ENCODE results near the gene PLXNB2.

Gene PLXNB2

GRCh38 chr22:50253046-50253915 lies 54.2 kb downstream of the PLXNB2 start:
- no peak overlapping the region for H3K4me3 ChIP-seq (ENCODE audit: low read depth, low read length)
- no peak overlapping the region for H3K27ac ChIP-seq (ENCODE audit: extremely low read depth, low read depth, low read length)
- peaks cover 9% of the 10 kb centered on the region for H3K4me1 ChIP-seq (ENCODE audit: control insufficient read depth, insufficient read depth, low read length)
- H3K36me3 ChIP-seq (ENCODE audit: control insufficient read depth in 2 of 2, insufficient read depth in 1 of 2, low read length in 2 of 2): peaks cover 0 to 80% of the 10 kb centered on the region in 2 experiments; a peak in 1 of 3 replicates
- CTCF ChIA-PET: interaction anchor here (0.5 to 2.6 kb wide), 15 partner anchors 11 to 309 kb away, joined by 3 to 17 read pairs (median 4); partner anchors contain the start of genes PLXNB2, SCO2 and SYCE3
- no peaks in the 10 kb centered on the region for H3K9me3 ChIP-seq (ENCODE audit: control insufficient read depth, insufficient read depth, low read depth, low read length)
- no peak for TF ChIP-seq ZNF146 (tag by site-specific recombination; IDR thresholded peaks at IDR 0.05)
- no peak for TF ChIP-seq ZSCAN16 (tag by site-specific recombination; IDR thresholded peaks at IDR 0.05)
- no peak for TF ChIP-seq ZNF837 (tag by site-specific recombination; IDR thresholded peaks at IDR 0.05)
- TF ChIP-seq ZFP69B (tag by site-specific recombination; IDR thresholded peaks at IDR 0.05): no peak
- TF ChIP-seq ZNF785 (tag by site-specific recombination; IDR thresholded peaks at IDR 0.05): no peak
- peak; percentile 79 for TF ChIP-seq BCL11B (tag by site-specific recombination; IDR thresholded peaks at IDR 0.05; ENCODE audit: low read depth)
- TF ChIP-seq ZBTB21 (tag by site-specific recombination; IDR thresholded peaks at IDR 0.05): no peak
- TF ChIP-seq ZNF548 (tag by site-specific recombination; IDR thresholded peaks at IDR 0.05): no peak
- TF ChIP-seq SP3 (tag by site-specific recombination; IDR thresholded peaks at IDR 0.05): no peak
- no peak for TF ChIP-seq ZNF169 (tag by site-specific recombination; IDR thresholded peaks at IDR 0.05)
- TF ChIP-seq GLIS1 (tag by site-specific recombination; IDR thresholded peaks at IDR 0.05): no peak
- TF ChIP-seq ZNF112 (tag by site-specific recombination; IDR thresholded peaks at IDR 0.05): no peak
- TF ChIP-seq BCL11A (tag by site-specific recombination; IDR thresholded peaks at IDR 0.05; ENCODE audit: low read depth): peak; percentile 60
- POLR2A ChIA-PET: interaction anchor here (0.6 to 1.9 kb wide), 4 partner anchors 10 to 72 kb away, joined by 3 to 7 read pairs (median 6); no protein-coding TSS in a partner anchor

- Histone ChIP-seq H3K9me3 (ENCODE audit: control insufficient read depth, insufficient read depth, low read depth, low read length) (no peaks in the 10 kb centered on the region), H3K4me3 (ENCODE audit: low read depth, low read length) (no peak overlapping the region), H3K4me1 (ENCODE audit: control insufficient read depth, insufficient read depth, low read length) (peaks cover 9% of the 10 kb centered on the region), H3K27ac (ENCODE audit: extremely low read depth, low read depth, low read length) (no peak overlapping the region), H3K36me3 (ENCODE audit: control insufficient read depth in 2 of 2, insufficient read depth in 1 of 2, low read length in 2 of 2) (peaks cover under 1 to 80% of the 10 kb centered on the region in 2 experiments; a peak in 2 of 3 replicates)
- CTCF ChIA-PET: interaction anchor here (0.6 to 2.6 kb wide), 21 partner anchors 9 to 310 kb away, joined by 3 to 24 read pairs (median 5); partner anchors contain the start of genes MAPK12, PLXNB2, SCO2 and SYCE3
- POLR2A ChIA-PET: interaction anchor here (0.6 to 1.9 kb wide), 5 partner anchors 9 to 73 kb away, joined by 3 to 8 read pairs (median 7); no protein-coding TSS in a partner anchor
- TF ChIP-seq ZNF785 (tag by site-specific recombination; IDR thresholded peaks at IDR 0.05) (no peak), ZFP41 (tag by site-specific recombination; IDR thresholded peaks at IDR 0.05; ENCODE audit: borderline replicate concordance) (no peak), ZNF544 (tag by site-specific recombination; IDR thresholded peaks at IDR 0.05) (no peak), PRDM10 (tag by site-specific recombination; IDR thresholded peaks at IDR 0.05) (peak; percentile 99), KLF8 (tag by site-specific recombination; IDR thresholded peaks at IDR 0.05) (peak; percentile 48; the same call in 1 of the 2 replicates), HIC1 (tag by site-specific recombination; IDR thresholded peaks at IDR 0.05) (peak; percentile 66), ZBTB20 (tag by site-specific recombination; IDR thresholded peaks at IDR 0.05) (peak; percentile 29; the same call in 1 of the 2 replicates), SETDB1 (IDR thresholded peaks at IDR 0.05; ENCODE audit: insufficient read length, low read length) (no peak), ZNF157 (tag by site-specific recombination; IDR thresholded peaks at IDR 0.05) (no peak), EGR2 (tag by site-specific recombination; IDR thresholded peaks at IDR 0.05; ENCODE audit: low read depth) (no peak), ZBTB17 (tag by site-specific recombination; IDR thresholded peaks at IDR 0.05) (peak; percentile 64), ZNF585B (tag by site-specific recombination; IDR thresholded peaks at IDR 0.05) (no peak), PATZ1 (tag by site-specific recombination; IDR thresholded peaks at IDR 0.05) (0 out of 2 replicates have a peak, but pooled peaks have one; percentile 15), ZNF548 (tag by site-specific recombination; IDR thresholded peaks at IDR 0.05) (no peak)
Observed at GRCh38 chr22:50252082-50253045, 55.1 kb downstream of the PLXNB2 start.

All from HEK293 (cell line).